CD4-positive, alpha-beta T cell (primary cell): ENCODE results near the gene STPG4. TPM values are rescaled to one million over a fixed set of nuclear protein-coding genes. Genes with fewer than 3 reads are reported as not detected.

Experiments
- ATAC-seq: fragments of 200-7000 bp; cut with Tn5 transposase; one replicate; pipeline ENCODE4 v1.10.0; 2022; ENCODE audit warnings: mild to moderate bottlenecking; ENCODE audit not compliant: poor library complexity
- CTCF ChIA-PET: fragments of 350-600 bp; sonication (Branson Sonifier 250); formaldehyde crosslinking; loops from one replicate; lab custom pipeline; 2021; ENCODE audit warnings: antibody characterized with exemption, inconsistent platforms; lab: Charles Lee
- POLR2A ChIA-PET: fragments of 350-600 bp; sonication (Branson Sonifier 250); formaldehyde crosslinking; loops from one replicate; lab custom pipeline; 2021; ENCODE audit warnings: antibody characterized with exemption, inconsistent platforms; lab: Charles Lee
- DNase-seq, 14 experiments: peaks; one replicate each; pipeline ENCODE4 v3.0.0-alpha.2; 2013 to 2020; ENCODE audit warnings: mixed read lengths in 2 of 14
- H3K27ac ChIP-seq, 2 donors: one replicate each; pipeline versions ENCODE4 v1.5.1 to v1.7.0; 2013; ENCODE audit warnings: low read length in 2 of 2, low read depth in 1 of 2, mild to moderate bottlenecking in 1 of 2
- H3K27me3 ChIP-seq, 2 experiments: 1 replicate in 1 of 2; 2 replicates in 1 of 2; pipeline versions ENCODE4 v1.6.1 to v1.7.0; 2013; ENCODE audit warnings: low read length in 2 of 2, control low read depth in 1 of 2, mild to moderate bottlenecking in 1 of 2, moderate library complexity in 1 of 2; ENCODE audit not compliant: insufficient read depth in 2 of 2, control insufficient read depth in 1 of 2
- H3K36me3 ChIP-seq: one replicate; pipeline ENCODE4 v1.6.1; 2013; ENCODE audit warnings: low read length, control low read depth; ENCODE audit not compliant: insufficient read depth
- H3K4me1 ChIP-seq: one replicate; pipeline ENCODE4 v1.6.1; 2013; ENCODE audit warnings: low read length, control low read depth; ENCODE audit not compliant: insufficient read depth
- H3K4me3 ChIP-seq: one replicate; pipeline ENCODE4 v1.5.1; 2013; ENCODE audit warnings: mild to moderate bottlenecking, low read length, moderate library complexity
- H3K9me3 ChIP-seq, 2 experiments: 1 replicate in 1 of 2; 2 replicates in 1 of 2; pipeline versions ENCODE4 v1.6.1 to v1.7.0; 2013; ENCODE audit warnings: low read length in 2 of 2, mild to moderate bottlenecking in 2 of 2, control low read depth in 1 of 2, moderate library complexity in 1 of 2; ENCODE audit not compliant: control insufficient read depth in 1 of 2, insufficient read depth in 1 of 2
- H3K27ac Mint-ChIP-seq: one replicate; pipeline ENCODE4 v1.8.0; 2020; ENCODE audit warnings: mixed read lengths
- H3K27me3 Mint-ChIP-seq: one replicate; pipeline ENCODE4 v1.8.0; 2021; ENCODE audit warnings: mixed read lengths
- H3K36me3 Mint-ChIP-seq: one replicate; pipeline ENCODE4 v1.8.0; 2021; ENCODE audit warnings: low read depth, mixed read lengths
- H3K4me1 Mint-ChIP-seq: one replicate; pipeline ENCODE4 v1.8.0; 2021; ENCODE audit warnings: low read depth, mixed read lengths
- H3K4me3 Mint-ChIP-seq: one replicate; pipeline ENCODE4 v1.8.0; 2020; ENCODE audit warnings: mild to moderate bottlenecking, mixed read lengths
- H3K9me3 Mint-ChIP-seq: one replicate; pipeline ENCODE4 v1.8.0; 2020; ENCODE audit warnings: mixed read lengths
- CTCF ChIP-seq: fragments of 200-600 bp; IDR thresholded peaks from one replicate; pipeline ENCODE4 v1.8.0; 2022; ENCODE audit warnings: antibody characterized with exemption, mild to moderate bottlenecking
- intact Hi-C, 2 experiments: fragments of 100-400 bp; cut with DNase I in 1 of 2; cut with micrococcal nuclease in 1 of 2; formaldehyde crosslinking; loops; one replicate each; pipeline versions ENCODE4 v1.15.1 to v1.9.0; 2023 to 2025; cut with DNase I, micrococcal nuclease
- total RNA-seq, 174 experiments: library from RNA in 2 of 174; stranded (reverse) in 2 of 174; gene quantifications; one replicate each; pipeline ENCODE4 v1.2.3 and lab custom pipeline; 2021 to 2026

STPG4 gene
- total RNA-seq, 2 experiments from 2014 or later = not detected

DNA sequence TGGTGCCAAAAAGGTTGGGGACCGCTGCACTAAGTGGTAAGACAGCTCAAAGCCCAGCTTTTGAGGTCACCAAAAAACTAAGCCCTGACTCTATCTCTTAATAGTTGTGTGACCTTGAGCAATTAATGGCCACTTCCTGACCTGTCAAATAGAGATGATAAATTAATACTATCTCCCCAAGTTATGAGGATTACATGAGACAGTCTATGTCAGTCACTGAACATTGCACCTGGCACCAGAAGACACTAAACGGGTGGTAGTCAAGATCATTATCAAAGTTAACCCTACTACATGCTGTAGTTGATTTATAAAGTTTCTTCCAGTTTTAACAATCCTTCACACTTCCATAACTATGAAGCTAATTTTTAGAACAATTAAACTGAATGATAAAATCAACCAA, 36.5 kb downstream of the STPG4 start:
- DNase-seq (no peak), ATAC-seq (no peak)
- no peak for TF ChIP-seq CTCF
- Histone ChIP-seq H3K4me1 (no peaks in the 10 kb centered on the region), H3K27ac (no peak overlapping the region), H3K4me3 (no peak overlapping the region), H3K9me3 (no peaks in the 10 kb centered on the region), H3K36me3 (no peaks in the 10 kb centered on the region), H3K27me3 (peaks cover 0 to 3% of the 10 kb centered on the region in 2 experiments)
- H3K27ac Mint-ChIP-seq = no peak overlapping the region
- no peaks in the 10 kb centered on the region for H3K27me3 Mint-ChIP-seq
- CTCF ChIA-PET = no interaction called here
- POLR2A ChIA-PET = no interaction called here
- intact Hi-C loops = no loop called here
- H3K9me3 Mint-ChIP-seq = no peaks in the 10 kb centered on the region
- H3K4me3 Mint-ChIP-seq = no peak overlapping the region
- no peaks in the 10 kb centered on the region for H3K36me3 Mint-ChIP-seq
- no peaks in the 10 kb centered on the region for H3K4me1 Mint-ChIP-seq

DNA sequence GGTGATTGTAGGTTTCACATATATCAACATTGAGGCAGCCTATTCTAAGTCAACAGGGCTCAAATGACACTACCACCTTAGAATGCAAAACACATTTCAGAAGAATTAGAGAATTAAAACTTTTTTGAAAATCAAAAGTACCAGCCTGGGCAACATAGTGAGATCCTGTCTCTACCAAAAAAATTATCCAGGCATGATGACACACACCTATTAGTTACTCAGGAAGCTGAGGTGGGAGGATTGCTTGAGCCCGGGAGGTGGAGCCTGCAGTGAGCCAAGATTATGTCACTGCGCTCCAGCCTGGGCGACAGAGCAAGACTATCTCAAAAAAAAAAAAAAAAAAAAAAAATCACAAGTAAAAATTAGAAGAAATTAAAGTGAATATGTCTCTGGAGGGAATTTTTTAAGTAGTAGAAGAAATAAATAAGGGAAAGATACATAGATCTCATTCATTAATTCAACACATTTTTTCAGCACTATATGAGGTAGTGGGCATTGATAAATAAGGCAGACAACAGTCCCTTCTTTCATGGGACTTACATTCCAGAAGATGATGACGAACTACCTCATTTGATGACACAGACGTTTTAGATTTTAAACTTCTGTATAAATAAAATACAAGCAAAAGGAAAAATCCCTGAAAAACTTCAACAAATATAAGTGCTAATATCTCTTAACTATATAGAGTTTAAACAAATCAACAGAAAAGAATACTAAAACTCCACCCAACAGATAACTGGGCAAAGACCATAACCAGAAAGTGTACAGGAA, 42.3 kb downstream of the STPG4 start:
- Histone ChIP-seq H3K27ac (no peak overlapping the region), H3K27me3 (no peaks in the 10 kb centered on the region), H3K36me3 (no peaks in the 10 kb centered on the region), H3K4me3 (no peak overlapping the region), H3K9me3 (no peaks in the 10 kb centered on the region), H3K4me1 (no peaks in the 10 kb centered on the region)
- ChIA-PET CTCF (no interaction called here), POLR2A (no interaction called here)
- Mint-ChIP-seq H3K36me3 (no peaks in the 10 kb centered on the region), H3K4me3 (no peak overlapping the region), H3K9me3 (no peaks in the 10 kb centered on the region), H3K4me1 (no peaks in the 10 kb centered on the region), H3K27me3 (no peaks in the 10 kb centered on the region), H3K27ac (no peak overlapping the region)
- TF ChIP-seq CTCF = no peak
- intact Hi-C loops = no loop called here
- ATAC-seq (no peak), DNase-seq (no peak)

DNA sequence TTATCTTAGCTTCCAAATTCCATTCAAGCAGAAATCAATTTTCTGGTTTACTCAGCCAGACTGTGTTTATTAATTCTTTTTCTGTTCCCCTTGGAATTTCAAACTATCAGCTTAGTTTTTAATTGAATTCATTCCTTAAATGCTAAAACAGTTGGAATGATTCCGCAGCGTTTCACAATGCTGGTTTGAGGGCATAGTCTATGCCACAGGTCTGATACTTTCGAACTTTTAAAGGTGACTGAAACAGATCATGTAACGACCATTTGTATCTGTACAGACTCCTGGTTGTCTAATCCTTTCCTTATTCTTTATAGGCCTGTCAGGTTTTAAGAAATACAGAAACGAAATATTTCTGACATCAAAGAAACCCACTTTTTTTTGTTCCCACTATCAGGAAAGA, 45.4 kb downstream of the STPG4 start:
- DNase-seq (no peak), ATAC-seq (no peak)
- H3K27me3 Mint-ChIP-seq = no peaks in the 10 kb centered on the region
- no peaks in the 10 kb centered on the region for H3K9me3 Mint-ChIP-seq
- Histone ChIP-seq H3K4me3 (no peak overlapping the region), H3K4me1 (no peaks in the 10 kb centered on the region), H3K36me3 (no peaks in the 10 kb centered on the region), H3K27ac (no peak overlapping the region), H3K9me3 (peaks cover 0 to 4% of the 10 kb centered on the region in 2 experiments), H3K27me3 (no peaks in the 10 kb centered on the region)
- H3K36me3 Mint-ChIP-seq = no peaks in the 10 kb centered on the region
- TF ChIP-seq CTCF = no peak
- intact Hi-C loops = no loop called here
- CTCF ChIA-PET = interaction anchor here (0.6 kb wide), 1 partner anchor 1416 kb away, joined by 3 read pairs; no protein-coding TSS in a partner anchor
- no peak overlapping the region for H3K27ac Mint-ChIP-seq
- POLR2A ChIA-PET = no interaction called here
- no peaks in the 10 kb centered on the region for H3K4me1 Mint-ChIP-seq
- no peak overlapping the region for H3K4me3 Mint-ChIP-seq
